Lung (tissue), 12 donors: ENCODE measurements around the gene TDRD9. TPM values are rescaled to one million over a fixed set of nuclear protein-coding genes. Genes with fewer than 3 reads are reported as not detected.

Source experiments
- ATAC-seq: fragments of 200-7000 bp; cut with Tn5 transposase; one replicate; pipeline ENCODE4 v1.9.1; 2020; ENCODE audit warnings: moderate number of reproducible peaks; ENCODE audit not compliant: insufficient read depth, low FRiP score
- DNase-seq, 3 donors: peaks; one replicate each; pipeline ENCODE4 v3.0.0-alpha.2; 2013 to 2017
- H3K27ac ChIP-seq, 2 donors: one replicate each; pipeline ENCODE4 v1.5.1; 2013; ENCODE audit warnings: mild to moderate bottlenecking in 2 of 2, moderate library complexity in 2 of 2, control low read depth in 1 of 2, inconsistent platforms in 1 of 2, low read depth in 1 of 2, low read length in 1 of 2
- H3K27me3 ChIP-seq, 3 donors: one replicate each; pipeline ENCODE4 v1.5.1; 2013; ENCODE audit warnings: low read length in 2 of 3; ENCODE audit not compliant: control insufficient read depth in 3 of 3, insufficient read depth in 3 of 3
- H3K36me3 ChIP-seq, 4 donors: one replicate each; pipeline ENCODE4 v1.5.1; 2013; ENCODE audit warnings: low read length in 4 of 4, mild to moderate bottlenecking in 1 of 4, moderate library complexity in 1 of 4; ENCODE audit not compliant: control insufficient read depth in 4 of 4, insufficient read depth in 4 of 4
- H3K4me1 ChIP-seq, 5 donors: one replicate each; pipeline ENCODE4 v1.5.1; 2013; ENCODE audit warnings: low read length in 5 of 5, mild to moderate bottlenecking in 2 of 5, moderate library complexity in 1 of 5; ENCODE audit not compliant: control insufficient read depth in 5 of 5, insufficient read depth in 5 of 5
- H3K4me3 ChIP-seq: one replicate; pipeline ENCODE4 v1.5.1; 2013; ENCODE audit warnings: mild to moderate bottlenecking, control low read depth, moderate library complexity
- H3K9ac ChIP-seq, 2 donors: one replicate each; pipeline ENCODE4 v1.5.1; 2013; ENCODE audit warnings: low read length in 2 of 2, control low read depth in 1 of 2; ENCODE audit not compliant: insufficient read depth in 1 of 2
- H3K9me3 ChIP-seq, 4 donors: one replicate each; pipeline ENCODE4 v1.5.1; 2013; ENCODE audit warnings: low read length in 3 of 4, mild to moderate bottlenecking in 1 of 4, moderate library complexity in 1 of 4; ENCODE audit not compliant: control insufficient read depth in 4 of 4, insufficient read depth in 3 of 4
- CTCF ChIP-seq: IDR thresholded peaks from 2 replicates; pipeline ENCODE4 v1.5.1; 2012; ENCODE audit warnings: mild to moderate bottlenecking; ENCODE audit errors: control extremely low read depth, extremely low read depth
- WGBS, 2 donors: extraction: QIAGEN DNeasy Blood & Tissue Kit; methylation state at CpG; one replicate each; pipeline ENCODE4 v1.1.7; 2013; 5-methylcytosine and 5-hydroxymethylcytosine counted together
- polyA plus RNA-seq, 2 donors: library from polyadenylated mRNA; stranded (reverse); fragments of 200-250 nt; gene quantifications; one replicate each; pipeline ENCODE4 v1.2.1, GENCODE V29; 2013
- total RNA-seq, 2 donors: library from RNA; depleted of rRNA in 1 of 2; stranded (reverse); fragments of >200 nt in 1 of 2; gene quantifications; one replicate each; pipeline ENCODE4 v1.2.1, GENCODE V29; 2014 to 2021
- donor health status: control.
- donor health status: control.
- donor health status: Bipolar disorder and iron deficiency.
- donor health status: healthy.
- donor health status: DM: yes; HTN: yes; CAD: no.

TDRD9 gene
- total and polyA plus RNA-seq, 4 donors = 2.3 to 8.6 (median 5.3) TPM

GRCh38 chr14:103946975-103947374, 18.7 kb downstream of the TDRD9 start:
- Histone ChIP-seq H3K36me3 (no peaks in the 10 kb centered on the region), H3K27me3 (peaks cover 0 to under 1% (median 0%) of the 10 kb centered on the region in 3 donors), H3K27ac (no peak overlapping the region), H3K9me3 (no peaks in the 10 kb centered on the region), H3K9ac (no peak overlapping the region), H3K4me3 (no peak overlapping the region), H3K4me1 (peaks cover 0 to 5% (median 0%) of the 10 kb centered on the region in 5 donors)
- WGBS, 2 donors = 90 to 95% methylated on average over 2 of the region's 2 CpGs
- TF ChIP-seq CTCF = no peak
- ATAC-seq (no peak), DNase-seq (no peak)

- H3K9me3 ChIP-seq = no peaks in the 10 kb centered on the region
- H3K36me3 ChIP-seq = no peaks in the 10 kb centered on the region
- no peak overlapping the region for H3K4me3 ChIP-seq
- TF ChIP-seq CTCF = no peak
- peaks cover 0 to 5% (median 0%) of the 10 kb centered on the region in 5 donors for H3K4me1 ChIP-seq
- no peak for DNase-seq
- H3K27me3 ChIP-seq = no peaks in the 10 kb centered on the region
- H3K9ac ChIP-seq = no peak overlapping the region
- no peak overlapping the region for H3K27ac ChIP-seq
- no peak for ATAC-seq
- 82 to 90% methylated on average over 2 of the region's 2 CpGs for WGBS, 2 donors
These were observed 20.2 kb downstream of the TDRD9 start for GRCh38 chr14:103948442-103948841.

- TF ChIP-seq CTCF = no peak
- DNase-seq = peak in 2 of 3 donors; percentile 72 to 84
- H3K9me3 ChIP-seq = no peaks in the 10 kb centered on the region
- H3K27me3 ChIP-seq = no peaks in the 10 kb centered on the region
- 64 to 69% methylated on average over 5 of the region's 5 CpGs for WGBS, 2 donors
- no peak overlapping the region for H3K4me3 ChIP-seq
- ATAC-seq = no peak
- H3K9ac ChIP-seq = no peak overlapping the region
- peaks cover 0 to 2% (median 0%) of the 10 kb centered on the region in 5 donors for H3K4me1 ChIP-seq
- no peaks in the 10 kb centered on the region for H3K36me3 ChIP-seq
- H3K27ac ChIP-seq = no peak overlapping the region
These were observed 21.0 kb downstream of the TDRD9 start for GRCh38 chr14:103949131-103949790.
